Hematopoietic multipotent progenitor cell treated with erythropoietin and hydrocortisone succinate and interleukin-3 and kit ligand, for 15 days (in vitro differentiated cells): Measurements from ENCODE around the gene C7orf57.
"Not testable (repeated sequence)": the region's sequence is repeated elsewhere in the genome, so short reads cannot be mapped to it uniquely, and the experiment has no call there.

ENCODE experiments used
- DNase-seq: peaks from one replicate; pipeline ENCODE4 v3.0.0-alpha.2; 2015; ENCODE audit warnings: low spot score

C7orf57 gene

GRCh38 chr7:48035967-48036478 lies 680 bp downstream of the C7orf57 start:
- no peak for DNase-seq

DNA sequence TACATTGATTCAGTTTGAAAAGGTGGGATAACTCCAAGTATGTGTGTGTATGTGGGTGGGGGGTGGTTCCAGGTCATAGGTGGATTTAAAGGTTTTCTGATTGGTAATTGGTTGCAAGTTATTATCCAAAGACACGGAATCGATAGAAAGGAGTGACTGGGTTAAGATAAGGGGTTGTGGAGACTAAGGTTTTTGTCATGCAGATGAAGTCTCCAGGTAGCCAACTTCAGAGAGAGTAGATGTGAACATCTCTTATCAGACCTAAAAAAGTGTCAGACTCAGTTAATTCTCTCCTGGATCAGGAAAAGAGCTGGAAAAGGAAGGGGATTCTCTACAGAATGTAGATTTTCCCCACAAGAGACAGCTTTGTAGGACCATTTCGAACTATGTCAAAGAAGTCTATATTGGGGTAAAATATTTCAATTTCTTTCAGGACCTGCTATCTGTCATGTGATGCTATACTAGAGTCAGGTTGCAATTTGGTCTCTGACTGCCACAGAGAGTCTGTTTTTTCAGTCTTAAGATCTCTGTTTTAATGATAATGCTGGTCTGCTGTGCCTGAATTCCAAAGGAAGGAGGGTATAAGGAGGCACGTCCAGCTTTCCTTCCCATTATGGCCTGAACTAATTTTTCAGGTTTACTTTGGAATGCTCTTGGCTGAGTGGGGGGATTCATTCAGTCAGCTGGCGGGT lies 3.6 kb downstream of the C7orf57 start:
- no peak for DNase-seq

- DNase-seq: no peak
These were observed 5.8 kb downstream of the C7orf57 start for GRCh38 chr7:48040944-48041652.

- DNase-seq: no peak
These were observed 6.3 kb downstream of the C7orf57 start for GRCh38 chr7:48041653-48041970.

DNA sequence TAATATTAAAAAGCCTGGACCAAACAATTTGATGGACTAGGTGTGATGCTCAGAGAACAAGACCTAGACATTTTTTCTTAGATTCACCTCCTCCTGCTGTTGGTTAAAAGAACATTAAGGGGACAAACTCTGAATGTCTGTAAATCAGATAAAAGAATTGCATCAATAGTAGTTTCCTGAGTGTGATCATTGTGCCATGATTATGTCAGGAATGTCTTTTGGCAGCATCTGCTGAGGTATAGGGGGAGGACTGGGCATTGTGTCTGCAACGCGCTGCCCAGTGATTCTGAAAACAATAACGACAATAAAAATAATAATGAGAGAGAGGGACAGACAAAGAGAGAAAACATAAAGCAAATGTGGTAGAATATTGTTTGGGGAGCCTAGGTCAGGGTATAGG lies 6.9 kb downstream of the C7orf57 start:
- DNase-seq: no peak

- no peak for DNase-seq
These were observed 7.3 kb downstream of the C7orf57 start for GRCh38 chr7:48042636-48043035.

GRCh38 chr7:48045195-48045765 lies 9.9 kb downstream of the C7orf57 start:
- no peak for DNase-seq

- DNase-seq: no peak
These were observed 11.1 kb downstream of the C7orf57 start for GRCh38 chr7:48046458-48046857.

- no peak for DNase-seq
These were observed 12.8 kb downstream of the C7orf57 start for GRCh38 chr7:48048113-48048512.

- no peak for DNase-seq
These were observed 14.5 kb downstream of the C7orf57 start for GRCh38 chr7:48049850-48050249.

DNA sequence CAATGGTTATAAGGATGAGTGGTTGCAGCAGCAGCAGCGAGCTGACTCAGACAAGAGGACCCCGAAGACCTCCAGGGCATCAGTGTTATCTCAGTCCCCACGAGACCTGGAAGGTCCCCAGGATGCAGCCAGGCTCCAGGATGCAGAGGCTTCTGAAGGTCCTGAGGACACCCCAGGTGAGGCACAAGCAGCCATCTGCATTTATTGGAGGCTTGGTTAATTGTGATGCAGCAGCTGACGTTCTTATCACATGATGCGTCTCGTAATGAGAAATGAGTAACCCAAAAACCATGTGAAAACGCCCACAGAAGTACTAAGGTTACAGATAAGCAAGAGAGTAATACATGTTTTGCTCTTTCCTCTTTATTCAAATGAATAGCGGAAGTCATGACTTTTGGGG lies 17.4 kb downstream of the C7orf57 start:
- DNase-seq: no peak

DNA sequence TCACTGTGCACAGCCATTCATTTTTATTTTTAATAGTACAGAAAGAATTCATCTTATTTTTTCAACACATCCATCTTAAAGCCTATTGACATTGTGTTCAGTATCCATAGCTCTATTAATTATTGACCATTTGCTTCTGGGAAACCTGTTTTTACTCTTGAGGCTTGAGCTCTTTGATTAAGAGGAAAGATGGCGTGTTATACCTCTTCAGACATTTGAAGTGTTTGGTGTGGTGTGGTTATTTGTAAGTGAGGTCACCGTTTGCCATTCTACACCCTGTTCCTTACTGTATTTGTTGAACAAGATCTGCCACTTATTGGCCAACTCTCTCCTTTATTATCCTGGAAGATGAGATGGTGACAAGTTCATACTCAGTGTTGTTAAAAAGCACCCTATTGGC lies 18.4 kb downstream of the C7orf57 start:
- no peak for DNase-seq

DNA sequence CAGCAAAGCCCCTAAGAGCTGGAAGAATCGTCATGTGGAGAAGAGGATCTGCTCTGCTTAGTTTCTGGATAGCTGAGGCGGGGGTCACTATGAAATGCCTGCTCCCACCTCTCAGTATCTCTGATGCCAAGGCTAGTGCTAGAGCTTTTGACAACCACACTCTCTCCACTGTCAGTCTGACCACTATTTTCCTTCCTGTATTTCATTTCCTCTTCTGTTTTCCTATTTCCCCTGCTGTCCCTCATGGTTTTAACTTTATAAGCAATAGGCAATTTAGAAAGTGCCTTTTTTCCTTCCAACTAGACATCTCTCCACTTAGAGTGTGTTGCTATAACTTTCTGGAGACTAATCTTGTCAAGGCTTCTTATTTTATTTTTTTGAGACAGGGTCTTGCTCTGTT lies 23.6 kb downstream of the C7orf57 start:
- DNase-seq: no peak

- DNase-seq: no peak
These were observed 24.4 kb downstream of the C7orf57 start for GRCh38 chr7:48059706-48060105.

- DNase-seq: no peak
These were observed 28.6 kb downstream of the C7orf57 start for GRCh38 chr7:48063985-48064384.

GRCh38 chr7:48067475-48067874 lies 32.1 kb downstream of the C7orf57 start:
- DNase-seq: no peak

DNA sequence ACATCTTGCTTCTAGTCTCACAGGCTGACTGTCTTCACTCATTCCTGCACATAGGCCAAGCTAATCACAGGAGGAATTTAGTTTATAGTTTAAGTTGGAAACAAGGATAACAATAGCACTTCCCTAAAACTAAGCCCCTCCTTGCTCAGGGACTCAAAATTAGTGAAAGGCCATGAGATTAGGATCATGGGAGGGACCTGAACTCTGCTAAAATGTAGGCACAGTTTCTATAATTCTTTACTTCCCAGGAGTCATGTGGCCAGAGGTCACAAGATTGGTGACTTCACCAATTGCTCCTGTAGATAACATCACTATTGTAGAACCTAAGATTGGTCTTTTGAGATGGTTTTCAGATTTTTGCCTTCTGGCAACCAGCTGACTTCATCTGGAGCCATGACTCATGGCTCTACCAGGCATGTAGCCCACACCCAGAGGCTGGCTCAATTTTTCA lies 38.9 kb downstream of the C7orf57 start:
- DNase-seq: no peak

DNA sequence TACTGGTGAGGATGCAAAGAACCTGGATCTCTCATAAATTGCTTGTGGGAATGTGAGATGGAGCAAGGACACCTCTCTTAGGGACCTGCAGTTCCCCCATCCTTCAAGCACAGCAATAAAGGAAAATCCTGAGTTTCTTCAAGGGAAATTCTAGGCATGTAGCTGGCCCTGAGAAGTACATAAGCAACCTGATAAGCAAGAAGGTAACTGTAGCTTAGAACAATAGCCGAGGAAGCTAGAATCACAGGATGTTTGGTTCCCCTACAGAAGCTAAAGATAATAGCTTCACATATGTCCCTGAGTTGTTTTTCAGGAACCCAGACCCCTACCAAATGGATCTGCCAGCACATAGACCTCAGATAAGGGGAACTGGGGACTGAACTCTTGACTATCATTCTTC lies 42.1 kb downstream of the C7orf57 start:
- DNase-seq: no peak

- DNase-seq: no peak
These were observed 43.1 kb downstream of the C7orf57 start for GRCh38 chr7:48078470-48078869.

DNA sequence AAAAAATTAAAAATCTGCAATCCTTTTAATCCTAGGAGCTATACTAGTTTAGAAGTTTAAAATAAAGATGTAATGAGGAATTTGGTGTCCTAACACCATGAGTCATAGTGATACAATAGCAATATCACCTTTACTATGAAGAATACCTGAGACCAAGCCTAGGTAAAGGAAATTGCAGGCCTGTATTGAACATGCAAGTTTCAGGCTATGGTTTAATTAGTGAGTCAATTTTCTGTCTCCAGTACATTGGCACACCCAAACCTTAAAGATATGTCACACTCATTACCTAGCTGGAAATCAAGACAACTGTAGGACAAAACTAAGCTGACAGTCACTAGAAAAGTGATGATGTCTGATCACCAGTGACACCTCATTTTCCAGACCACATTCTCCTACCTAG lies 47.0 kb downstream of the C7orf57 start:
- not testable (repeated sequence) for DNase-seq

DNA sequence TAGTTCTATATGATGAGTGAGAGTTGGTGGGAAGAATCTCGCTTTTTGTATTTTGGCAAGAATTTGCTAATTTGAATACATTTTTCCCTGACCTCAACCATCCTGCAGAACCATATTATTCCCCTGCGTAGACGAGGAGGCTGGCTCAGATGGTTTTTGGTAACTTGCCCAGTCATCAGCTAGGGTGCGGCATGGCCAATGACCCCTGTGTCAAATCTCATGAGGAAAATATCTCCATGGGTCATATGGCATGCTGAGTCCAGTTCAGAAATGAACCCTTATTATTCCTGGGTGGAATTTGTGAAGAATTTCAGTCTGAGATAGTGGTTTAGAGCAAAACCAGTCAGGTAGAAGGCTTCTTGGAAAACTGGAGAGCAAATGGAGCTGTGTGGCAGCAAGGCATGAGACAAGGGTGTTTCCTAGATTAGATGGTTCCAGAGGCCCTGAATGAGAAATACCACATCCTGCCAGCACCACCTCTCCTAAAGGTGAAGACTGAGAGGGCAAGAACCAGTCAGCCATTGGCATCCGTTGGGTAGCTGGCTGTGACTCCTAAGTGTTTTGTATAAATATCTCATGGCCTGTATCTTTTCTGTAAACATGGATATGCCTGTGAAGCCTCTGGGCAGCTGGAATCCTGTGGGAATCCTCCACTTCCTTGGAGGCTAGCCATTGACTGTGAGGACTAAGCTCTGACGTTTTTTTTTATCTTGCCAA lies 47.9 kb downstream of the C7orf57 start:
- no peak for DNase-seq

- DNase-seq: no peak
These were observed 49.5 kb downstream of the C7orf57 start for GRCh38 chr7:48084727-48085432.
